SK-N-MC (cell line): ENCODE measurements around the gene DOCK9.

Experiments used
- EZH2 ChIP-seq: fragments of 200-600 bp; sonication (generic); IDR thresholded peaks from one replicate; pipeline ENCODE4 v1.6.1; 2017; ENCODE audit warnings: antibody characterized with exemption
- FOXP2 ChIP-seq: optimal IDR thresholded peaks from 2 replicates; pipeline ENCODE3; 2011; ENCODE audit warnings: mild to moderate bottlenecking, moderate library complexity; ENCODE audit not compliant: insufficient read depth; ENCODE audit errors: extremely low read length, control extremely low read depth
- POLR2AphosphoS5 ChIP-seq: IDR thresholded peaks from 2 replicates; pipeline ENCODE4 v1.6.1; 2012; ENCODE audit warnings: mild to moderate bottlenecking, low read depth, low read length, borderline replicate concordance

DNA sequence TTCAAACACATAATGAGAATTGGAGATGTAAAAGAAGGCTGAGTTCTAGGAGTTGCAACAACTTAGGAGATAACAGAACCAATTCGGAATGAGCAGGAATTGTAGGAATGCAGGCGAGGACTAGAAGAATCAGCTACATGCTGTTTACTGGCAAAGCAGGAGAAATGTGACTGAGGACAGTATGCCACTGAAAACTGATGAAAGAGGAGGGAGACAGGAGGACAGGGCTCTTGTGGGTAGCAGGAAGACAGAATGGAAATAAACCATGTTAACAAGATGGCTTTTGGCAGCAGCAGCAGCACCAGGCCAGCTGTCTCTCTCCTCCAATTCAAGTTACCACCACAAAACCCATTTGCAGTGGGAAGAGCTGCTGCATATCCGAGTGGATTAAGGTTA is 134.4 kb downstream of the DOCK9 start:
- TF ChIP-seq POLR2AphosphoS5 (no peak), EZH2 (no peak), FOXP2 (no peak)
